GM19455 (cell line): Measurements from ENCODE around the gene KSR2.

Experiments used
- ATAC-seq: cut with Tn5 transposase; IDR thresholded peaks from one replicate; pipeline ENCODE4 v1.9.1; 2021; ENCODE audit not compliant: unreplicated experiment

The KSR2 gene

GRCh38 chr12:117968151-117968789 lies 520 bp downstream of the KSR2 start:
- ATAC-seq, result no peak

DNA sequence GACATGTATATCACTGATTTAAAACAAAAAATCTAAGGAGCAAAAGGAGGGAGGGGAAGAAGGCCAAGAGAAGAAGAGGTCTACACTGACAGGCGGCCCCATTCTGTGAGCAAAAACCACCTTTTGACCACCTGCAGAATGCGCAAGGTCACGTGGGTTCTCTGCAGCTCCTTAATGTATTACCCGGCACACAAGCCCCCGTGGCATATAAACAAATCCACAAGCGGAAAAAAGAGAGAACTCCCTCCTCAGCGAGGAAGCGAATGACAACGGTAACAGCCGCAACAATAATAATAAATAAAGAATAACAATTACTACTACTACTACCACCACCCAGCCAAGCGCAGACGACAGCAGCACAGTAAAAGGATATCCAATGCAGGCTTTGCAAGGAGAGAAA lies 1.3 kb downstream of the KSR2 start:
- ATAC-seq, result no peak

DNA sequence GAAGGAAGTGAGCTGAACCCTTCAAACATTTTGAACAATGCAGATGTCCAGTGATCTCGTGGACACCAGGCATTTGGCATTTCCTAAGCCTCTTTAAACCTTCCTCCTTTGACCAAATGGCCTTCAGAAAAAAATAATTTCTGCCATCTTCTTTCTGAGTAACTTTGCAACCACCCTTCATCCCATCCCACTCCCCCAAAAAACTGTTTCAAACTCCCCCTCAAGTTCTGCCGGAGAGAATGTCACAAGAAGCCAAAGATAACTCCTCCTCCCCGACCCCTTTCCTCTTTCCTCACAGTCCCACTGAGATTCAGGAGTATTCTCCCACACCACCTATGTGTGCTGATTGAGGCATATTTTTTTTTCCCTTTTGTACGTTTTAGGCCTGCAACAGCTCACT lies 1.7 kb downstream of the KSR2 start:
- ATAC-seq, result no peak

- ATAC-seq, result no peak
These were observed 2.3 kb downstream of the KSR2 start for GRCh38 chr12:117966511-117966910.

DNA sequence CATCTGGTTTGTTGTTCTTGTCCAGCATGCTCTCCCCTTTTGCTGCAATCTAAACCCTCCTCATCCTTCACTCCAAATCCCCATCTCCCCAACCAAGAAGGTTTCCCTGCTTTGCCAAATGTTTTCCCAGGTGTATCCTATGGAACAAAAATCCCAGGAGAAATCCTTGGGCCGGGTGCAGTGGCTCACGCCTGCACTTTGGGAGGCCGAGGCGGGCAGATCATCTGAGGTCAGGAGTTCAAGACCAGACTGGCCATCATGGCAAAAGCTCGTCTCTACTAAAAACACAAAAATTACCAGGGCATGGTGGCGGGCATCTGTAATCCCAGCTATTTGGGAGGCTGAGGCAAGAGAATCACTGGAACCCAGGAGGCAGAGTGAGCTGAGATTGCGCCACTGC lies 5.0 kb downstream of the KSR2 start:
- ATAC-seq, result no peak

DNA sequence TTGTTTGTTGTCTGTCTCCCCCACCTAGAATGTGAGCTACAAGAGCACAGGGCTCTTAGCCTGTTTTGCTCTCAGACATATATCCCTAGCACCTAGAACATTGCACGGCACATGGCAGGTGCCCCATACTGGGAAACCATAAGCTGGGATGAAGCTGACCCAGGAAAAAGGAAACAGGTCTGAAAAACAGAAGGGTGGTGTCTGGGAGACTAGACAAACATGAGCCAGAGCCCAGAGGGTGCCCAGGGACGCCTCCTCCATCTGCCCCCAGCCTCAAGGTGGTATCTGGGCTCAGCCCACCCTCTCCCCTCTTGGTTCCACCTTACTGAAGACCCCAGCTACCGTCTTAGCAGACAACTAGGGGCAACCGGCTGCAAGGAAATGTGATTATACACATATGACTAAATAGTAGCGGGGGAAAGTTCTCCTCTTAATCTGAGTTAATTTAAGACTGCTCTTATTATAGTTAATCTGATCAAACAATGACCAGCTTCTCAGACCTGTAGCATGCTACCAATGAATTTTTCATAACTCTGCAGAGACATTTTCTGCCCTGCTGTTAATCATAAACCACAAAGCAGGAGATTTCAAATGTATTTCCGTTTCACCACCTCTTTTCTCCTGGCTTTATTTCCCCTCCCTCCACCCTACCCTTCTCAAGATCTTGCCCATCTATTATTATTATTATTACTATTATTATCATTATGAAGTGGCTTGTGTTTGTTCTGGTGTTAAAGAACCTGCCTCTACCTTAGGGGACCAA lies 31.9 kb downstream of the KSR2 start:
- no peak for ATAC-seq

DNA sequence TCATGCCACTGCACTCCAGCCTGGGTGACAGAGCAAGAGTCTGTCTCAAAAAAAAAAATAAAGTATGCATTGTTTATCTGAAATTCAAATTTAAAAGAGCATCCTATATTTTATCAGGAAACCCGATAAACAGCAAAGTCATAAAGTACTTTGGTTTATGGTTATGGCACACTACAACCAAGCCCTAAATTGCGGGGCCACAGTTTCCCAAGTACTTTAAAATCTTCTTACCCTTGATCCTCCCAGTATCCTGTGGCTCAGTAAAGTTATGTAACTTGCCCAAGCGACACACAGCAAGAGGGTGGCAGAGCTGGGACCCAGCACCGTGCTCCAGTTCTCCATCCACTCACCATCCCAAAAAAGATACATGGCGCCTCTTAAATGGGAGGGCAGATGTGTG lies 35.2 kb downstream of the KSR2 start:
- ATAC-seq, result no peak

- no peak for ATAC-seq
These were observed 42.3 kb downstream of the KSR2 start for GRCh38 chr12:117926391-117926899.

DNA sequence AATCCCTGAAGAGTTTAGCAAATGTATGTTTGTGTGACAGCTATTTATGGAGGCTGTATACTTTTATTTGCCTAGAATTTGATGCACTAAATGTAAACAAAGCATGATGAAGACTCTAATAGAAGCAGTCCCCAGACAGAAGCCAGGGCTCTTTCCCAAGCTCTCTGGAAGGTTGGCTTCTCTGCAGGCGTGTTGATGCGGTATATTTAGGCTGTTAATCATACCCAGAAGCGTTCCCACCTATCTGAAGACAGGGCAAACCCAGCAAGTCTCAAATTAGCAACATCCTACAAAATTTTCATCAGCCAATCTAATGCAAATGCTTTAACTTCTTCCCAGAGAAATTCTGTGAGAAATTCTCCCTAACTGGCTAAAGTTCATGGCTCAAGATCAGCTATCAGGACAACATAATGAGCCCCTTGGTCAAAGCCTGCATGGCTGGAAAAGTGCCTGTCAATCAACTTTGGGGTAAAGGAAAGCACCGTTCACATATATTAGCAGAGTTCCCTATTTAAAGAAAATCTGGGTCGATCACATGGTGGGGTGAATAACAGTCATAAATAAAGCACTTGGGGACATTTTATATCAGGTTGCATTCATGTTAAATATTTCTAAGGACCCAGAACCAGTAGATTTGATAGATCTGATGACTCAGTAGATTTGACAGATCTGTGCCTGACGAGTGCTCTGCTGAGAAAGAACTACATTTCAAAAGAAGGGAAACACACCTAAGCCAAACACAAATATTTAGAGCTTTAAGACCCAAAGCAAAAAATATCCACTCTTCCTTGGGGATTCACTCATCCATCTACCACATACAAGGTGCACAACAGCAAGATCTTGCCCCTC lies 46.6 kb downstream of the KSR2 start:
- no peak for ATAC-seq

GRCh38 chr12:117919479-117919878 lies 49.3 kb downstream of the KSR2 start:
- no peak for ATAC-seq

DNA sequence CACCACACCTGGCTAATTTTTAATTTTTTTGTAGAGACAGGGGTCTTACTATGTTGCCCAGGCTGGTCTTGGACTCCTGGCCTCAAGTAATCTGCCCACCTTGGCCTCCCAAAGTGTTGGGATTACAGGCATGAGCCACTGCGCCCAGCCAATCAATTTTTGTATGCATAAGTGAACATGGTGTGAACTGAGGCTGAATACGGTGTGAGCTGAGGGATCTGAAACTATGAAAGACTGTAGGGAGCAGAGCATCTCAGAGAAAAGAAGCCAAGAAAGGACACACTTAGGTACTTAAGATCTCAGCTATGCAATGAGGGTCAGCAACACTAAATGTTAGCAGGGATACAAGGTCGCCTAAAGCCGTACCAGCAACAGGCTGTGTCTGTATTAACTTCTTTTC lies 54.1 kb downstream of the KSR2 start:
- no peak for ATAC-seq

GRCh38 chr12:117912756-117913155 lies 56.0 kb downstream of the KSR2 start:
- ATAC-seq, result no peak

GRCh38 chr12:117908411-117908810 lies 60.4 kb downstream of the KSR2 start:
- ATAC-seq, result no peak

DNA sequence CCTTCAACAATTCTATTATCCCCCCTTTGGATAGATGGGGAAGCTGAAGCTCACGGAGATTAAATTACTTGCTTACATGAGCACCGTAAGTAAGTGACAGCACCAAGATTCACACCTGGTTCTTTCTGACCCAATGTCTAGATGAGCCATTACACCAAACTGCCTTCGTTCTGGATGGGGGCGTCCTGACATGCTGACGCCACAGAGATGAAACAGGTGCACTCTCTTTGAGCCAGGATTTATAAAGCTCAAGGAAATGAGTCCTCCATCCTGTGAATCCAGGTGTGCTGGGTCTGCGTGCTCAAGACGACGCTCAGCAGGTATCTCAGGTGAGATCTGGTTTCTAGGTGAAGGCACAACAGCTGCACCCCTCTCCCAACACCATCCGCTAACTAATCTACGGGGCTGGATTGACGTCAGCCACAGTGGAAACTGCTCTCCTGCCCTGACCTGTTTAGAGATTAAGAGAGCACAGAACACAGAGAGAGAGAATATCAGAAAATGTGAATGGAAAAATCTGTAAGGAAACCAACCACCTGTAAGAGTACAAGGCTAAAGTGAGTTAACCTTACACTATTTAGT lies 61.6 kb downstream of the KSR2 start:
- ATAC-seq, result no peak

- ATAC-seq, result no peak
These were observed 64.7 kb downstream of the KSR2 start for GRCh38 chr12:117904051-117904450.

DNA sequence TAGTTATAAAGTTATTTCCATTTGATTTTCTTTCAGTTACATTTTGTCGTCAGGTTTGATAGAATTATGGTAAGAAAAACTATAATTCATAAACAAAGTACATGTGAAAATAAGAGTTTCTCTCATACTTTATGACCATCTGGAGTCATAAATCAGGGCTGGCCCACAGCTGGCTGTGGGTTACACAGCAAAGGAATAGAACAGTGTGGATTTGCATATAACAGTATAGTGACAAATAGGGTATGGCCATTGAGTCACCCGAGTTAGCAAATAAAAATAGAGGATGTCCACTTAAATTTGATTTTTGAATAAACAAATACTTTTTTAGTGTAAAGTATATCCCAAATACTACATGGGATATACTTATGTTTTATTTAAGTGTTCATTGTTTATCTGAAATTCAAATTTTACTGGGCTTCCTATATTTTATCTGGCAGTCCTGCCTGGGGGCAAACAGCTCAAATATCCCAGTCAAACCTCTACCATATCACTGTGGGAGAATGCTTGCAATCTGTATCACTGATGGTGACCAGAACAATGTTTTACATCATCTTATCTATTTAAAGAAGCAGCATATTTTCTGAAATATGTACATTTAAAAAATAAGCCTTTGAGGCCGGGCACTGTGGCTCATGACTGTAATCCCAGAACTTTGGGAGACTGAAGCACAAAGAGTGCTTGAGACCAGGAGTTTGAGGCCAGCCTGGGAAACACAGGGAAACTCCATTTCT lies 65.5 kb downstream of the KSR2 start:
- ATAC-seq, result no peak

GRCh38 chr12:117901631-117902030 lies 67.2 kb downstream of the KSR2 start:
- ATAC-seq, result no peak

GRCh38 chr12:117900561-117900960 lies 68.2 kb downstream of the KSR2 start:
- no peak for ATAC-seq

- no peak for ATAC-seq
These were observed 71.2 kb downstream of the KSR2 start for GRCh38 chr12:117897372-117898161.

- ATAC-seq, result no peak
These were observed 72.8 kb downstream of the KSR2 start for GRCh38 chr12:117896009-117896408.
